ENCODE results near the gene DDAH1.

The DDAH1 gene

GRCh38 chr1:85495556-85495955 is 30.6 kb upstream of the DDAH1 start:
- Histone ChIP-seq H3K9ac (ENCODE audit: low read depth, low read length, poor library complexity, severe bottlenecking) (no peak overlapping the region), H4K20me1 (ENCODE audit: insufficient read depth, low read length, poor library complexity, severe bottlenecking) (no peaks in the 10 kb centered on the region), H3K27me3 (ENCODE audit: insufficient read depth, low read length, poor library complexity, severe bottlenecking) (no peaks in the 10 kb centered on the region), H3K79me2 (ENCODE audit: insufficient read depth, low read length) (no peaks in the 10 kb centered on the region), H2AFZ (ENCODE audit: low read length) (no peak overlapping the region), H3K9me3 (ENCODE audit: insufficient read depth, low read depth, low read length) (no peaks in the 10 kb centered on the region), H3K4me2 (ENCODE audit: low read depth, low read length, poor library complexity, severe bottlenecking) (no peak overlapping the region), H3F3A (ENCODE audit: low read depth) (no peaks in the 10 kb centered on the region), H3K4me3 (ENCODE audit: low read length, poor library complexity, severe bottlenecking) (no peak overlapping the region), H3K36me3 (ENCODE audit: insufficient read depth, low read length) (no peaks in the 10 kb centered on the region), H3K9me2 (replicated peaks; ENCODE audit: low read depth, low read length) (no peaks in the 10 kb centered on the region), H3K4me1 (ENCODE audit: insufficient read depth, low read length, poor library complexity, severe bottlenecking) (no peaks in the 10 kb centered on the region)
- no peak for TF ChIP-seq EZH2phosphoT487 (IDR thresholded peaks at IDR 0.05; ENCODE audit: borderline replicate concordance)
- no peak for TF ChIP-seq CTCF (conservative IDR thresholded peaks at IDR 0.05; ENCODE audit: low read length)

GRCh38 chr1:85494904-85495266 is 29.9 kb upstream of the DDAH1 start:
- no peak overlapping the region for H3K4me2 ChIP-seq (ENCODE audit: low read depth, low read length, poor library complexity, severe bottlenecking)
- no peaks in the 10 kb centered on the region for H3K4me1 ChIP-seq (ENCODE audit: insufficient read depth, low read length, poor library complexity, severe bottlenecking)
- H2AFZ ChIP-seq (ENCODE audit: low read length), result no peak overlapping the region
- H3F3A ChIP-seq (ENCODE audit: low read depth), result no peaks in the 10 kb centered on the region
- no peaks in the 10 kb centered on the region for H3K9me3 ChIP-seq (ENCODE audit: insufficient read depth, low read depth, low read length)
- no peaks in the 10 kb centered on the region for H3K27me3 ChIP-seq (ENCODE audit: insufficient read depth, low read length, poor library complexity, severe bottlenecking)
- TF ChIP-seq EZH2phosphoT487 (IDR thresholded peaks at IDR 0.05; ENCODE audit: borderline replicate concordance) (no peak), CTCF (conservative IDR thresholded peaks at IDR 0.05; ENCODE audit: low read length) (no peak)
- H4K20me1 ChIP-seq (ENCODE audit: insufficient read depth, low read length, poor library complexity, severe bottlenecking), result no peaks in the 10 kb centered on the region
- no peaks in the 10 kb centered on the region for H3K79me2 ChIP-seq (ENCODE audit: insufficient read depth, low read length)
- no peaks in the 10 kb centered on the region for H3K36me3 ChIP-seq (ENCODE audit: insufficient read depth, low read length)
- H3K9me2 ChIP-seq (replicated peaks; ENCODE audit: low read depth, low read length), result no peaks in the 10 kb centered on the region
- H3K4me3 ChIP-seq (ENCODE audit: low read length, poor library complexity, severe bottlenecking), result no peak overlapping the region
- no peak overlapping the region for H3K9ac ChIP-seq (ENCODE audit: low read depth, low read length, poor library complexity, severe bottlenecking)

- no peaks in the 10 kb centered on the region for H3K9me2 ChIP-seq (replicated peaks; ENCODE audit: low read depth, low read length)
- TF ChIP-seq EZH2phosphoT487 (IDR thresholded peaks at IDR 0.05; ENCODE audit: borderline replicate concordance) (no peak), CTCF (conservative IDR thresholded peaks at IDR 0.05; ENCODE audit: low read length) (no peak)
These were observed 29.3 kb upstream of the DDAH1 start for GRCh38 chr1:85494074-85494903.

More at GRCh38 chr1:85494074-85494903, 29.3 kb upstream of the DDAH1 start:
- no peaks in the 10 kb centered on the region for H3K79me2 ChIP-seq (ENCODE audit: insufficient read depth, low read length)
- H3K27me3 ChIP-seq (ENCODE audit: insufficient read depth, low read length, poor library complexity, severe bottlenecking), result no peaks in the 10 kb centered on the region
- no peaks in the 10 kb centered on the region for H3K9me3 ChIP-seq (ENCODE audit: insufficient read depth, low read depth, low read length)
- no peak overlapping the region for H3K4me2 ChIP-seq (ENCODE audit: low read depth, low read length, poor library complexity, severe bottlenecking)
- no peak overlapping the region for H3K4me3 ChIP-seq (ENCODE audit: low read length, poor library complexity, severe bottlenecking)
- H3F3A ChIP-seq (ENCODE audit: low read depth), result no peaks in the 10 kb centered on the region
- no peak overlapping the region for H3K9ac ChIP-seq (ENCODE audit: low read depth, low read length, poor library complexity, severe bottlenecking)
- no peaks in the 10 kb centered on the region for H4K20me1 ChIP-seq (ENCODE audit: insufficient read depth, low read length, poor library complexity, severe bottlenecking)
- H3K4me1 ChIP-seq (ENCODE audit: insufficient read depth, low read length, poor library complexity, severe bottlenecking), result no peaks in the 10 kb centered on the region
- H2AFZ ChIP-seq (ENCODE audit: low read length), result no peak overlapping the region
- no peaks in the 10 kb centered on the region for H3K36me3 ChIP-seq (ENCODE audit: insufficient read depth, low read length)
